Upper lobe of right lung (tissue), 1 donor: Measurements from ENCODE around the gene RAB10. TPM values are rescaled to one million over a fixed set of nuclear protein-coding genes. Genes with fewer than 3 reads are reported as not detected.

Experiments used
- ATAC-seq: fragments of 200-7000 bp; cut with Tn5 transposase; one replicate; pipeline ENCODE4 v1.9.1; 2020; ENCODE audit warnings: mild to moderate bottlenecking, moderate library complexity
- DNase-seq: peaks from one replicate; pipeline ENCODE4 v3.0.0-alpha.2; 2020
- H3K27ac ChIP-seq: fragments of 200-600 bp; one replicate; pipeline ENCODE4 v1.8.0; 2022
- H3K27me3 ChIP-seq: fragments of 200-600 bp; one replicate; pipeline ENCODE4 v1.8.0; 2022; ENCODE audit warnings: mild to moderate bottlenecking
- H3K36me3 ChIP-seq: fragments of 200-600 bp; one replicate; pipeline ENCODE4 v1.8.0; 2022
- H3K4me1 ChIP-seq: fragments of 200-600 bp; one replicate; pipeline ENCODE4 v1.8.0; 2022
- H3K4me3 ChIP-seq: fragments of 200-600 bp; one replicate; pipeline ENCODE4 v1.8.0; 2022; ENCODE audit warnings: mild to moderate bottlenecking
- H3K9me3 ChIP-seq: fragments of 200-600 bp; one replicate; pipeline ENCODE4 v1.8.0; 2022
- CTCF ChIP-seq: fragments of 200-600 bp; IDR thresholded peaks from one replicate; pipeline ENCODE4 v1.8.0; 2022; ENCODE audit warnings: antibody characterized with exemption
- intact Hi-C: fragments of 100-400 bp; cut with DNase I; formaldehyde crosslinking; loops from one replicate; pipeline ENCODE4 v1.11.0; 2022
- total RNA-seq: library from RNA; stranded (reverse); fragmentation: NEBNext Ultra II Directional; extraction: Animal tissue kit (Norgen Biotek cat#: 25700); gene quantifications from one replicate; pipeline ENCODE4 v1.2.1, GENCODE V29; 2021
- donor health status: DM: no; HTN: yes; CAD: no; lungs with severe emphysema.

The RAB10 gene
- total RNA-seq, 1 donor from 2014 or later = 111 TPM

- TF ChIP-seq CTCF = no peak
- no peaks in the 10 kb centered on the region for H3K9me3 ChIP-seq
- ATAC-seq (peak; percentile 30), DNase-seq (no peak)
- no peak within 1 kb of the TSS for H3K27ac ChIP-seq
- intact Hi-C loops = no loop called here
- peaks cover 40% of the 10 kb centered on the region for H3K27me3 ChIP-seq
- peaks cover 7% of the 10 kb centered on the region for H3K4me1 ChIP-seq
- H3K36me3 ChIP-seq = no peaks in the 10 kb centered on the region
- H3K4me3 ChIP-seq = peak within 1 kb of the TSS; percentile 34
Measured at GRCh38 chr2:26172871-26173775, 139.2 kb downstream of the RAB10 start, which contains the start of gene GAREM2. GAREM2 (plus strand) TSS chr2:26173088; CDS start chr2:26173221, 133 bp downstream.

GRCh38 chr2:26173776-26174482 lies 140.0 kb downstream of the RAB10 start:
- DNase-seq = no peak

GRCh38 chr2:26174691-26175465 lies 141.0 kb downstream of the RAB10 start:
- Histone ChIP-seq H3K36me3 (no peaks in the 10 kb centered on the region), H3K4me3 (no peak overlapping the region), H3K27ac (no peak overlapping the region), H3K27me3 (peaks cover 40% of the 10 kb centered on the region), H3K4me1 (peaks cover 12% of the 10 kb centered on the region), H3K9me3 (no peaks in the 10 kb centered on the region)
- intact Hi-C loops = no loop called here
- no peak for TF ChIP-seq CTCF
- ATAC-seq (no peak), DNase-seq (no peak)

More at GRCh38 chr2:26173776-26174482, 140.0 kb downstream of the RAB10 start:
- no peaks in the 10 kb centered on the region for H3K9me3 ChIP-seq
- no peak for TF ChIP-seq CTCF
- peak overlapping the region; percentile 34 for H3K4me3 ChIP-seq
- H3K27ac ChIP-seq = no peak overlapping the region
- H3K27me3 ChIP-seq = peaks cover 40% of the 10 kb centered on the region
- intact Hi-C loops = no loop called here
- no peaks in the 10 kb centered on the region for H3K36me3 ChIP-seq
- ATAC-seq = no peak
- H3K4me1 ChIP-seq = peaks cover 7% of the 10 kb centered on the region

- TF ChIP-seq CTCF = no peak
- no peak for ATAC-seq
- Histone ChIP-seq H3K4me1 (peaks cover 12% of the 10 kb centered on the region), H3K9me3 (no peaks in the 10 kb centered on the region), H3K27ac (no peak overlapping the region), H3K27me3 (peaks cover 40% of the 10 kb centered on the region), H3K4me3 (no peak overlapping the region), H3K36me3 (no peaks in the 10 kb centered on the region)
- intact Hi-C loops = no loop called here
- DNase-seq = no peak
Measured at GRCh38 chr2:26175466-26176278, 141.8 kb downstream of the RAB10 start.

GRCh38 chr2:26176279-26176615 lies 142.4 kb downstream of the RAB10 start:
- ATAC-seq (no peak), DNase-seq (no peak)
- no peaks in the 10 kb centered on the region for H3K9me3 ChIP-seq
- H3K36me3 ChIP-seq = no peaks in the 10 kb centered on the region
- intact Hi-C loops = no loop called here
- peaks cover 12% of the 10 kb centered on the region for H3K4me1 ChIP-seq
- peaks cover 40% of the 10 kb centered on the region for H3K27me3 ChIP-seq
- TF ChIP-seq CTCF = no peak
- H3K4me3 ChIP-seq = no peak overlapping the region
- H3K27ac ChIP-seq = no peak overlapping the region
